MM.1S (cell line): ENCODE data around the gene ADCY5.

Source experiments
- CTCF ChIP-seq: fragments of 300-600 bp; sonication (generic); IDR thresholded peaks from 2 replicates; pipeline ENCODE4 v1.5.1; 2016; ENCODE audit warnings: antibody characterized with exemption, low read length, mixed read lengths
- EZH2 ChIP-seq: fragments of 300-600 bp; sonication (generic); optimal IDR thresholded peaks from 2 replicates; pipeline ENCODE3; 2017; ENCODE audit warnings: low read depth, mild to moderate bottlenecking, antibody characterized with exemption, low read length, mixed read lengths

GRCh38 chr3:123439806-123440580, 8.9 kb downstream of the ADCY5 start:
- no peak for TF ChIP-seq CTCF
- no peak for TF ChIP-seq EZH2
